GM18511 (cell line): Measurements from ENCODE around the gene LYZL2.
"Not testable (repeated sequence)": the region's sequence is repeated elsewhere in the genome, so short reads cannot be mapped to it uniquely, and the experiment has no call there.

Experiments
- ATAC-seq: cut with Tn5 transposase; IDR thresholded peaks from one replicate; pipeline ENCODE4 v1.9.1; 2021; ENCODE audit warnings: mild to moderate bottlenecking, moderate library complexity; ENCODE audit not compliant: unreplicated experiment

The LYZL2 gene

GRCh38 chr10:30639946-30640786 is 10.6 kb upstream of the LYZL2 start:
- no peak for ATAC-seq

- no peak for ATAC-seq
Measured at GRCh38 chr10:30637881-30638467, 8.4 kb upstream of the LYZL2 start.

GRCh38 chr10:30631188-30631587 is 1.6 kb upstream of the LYZL2 start:
- ATAC-seq, result no peak

- ATAC-seq, result no peak
Measured at GRCh38 chr10:30630571-30630970, 1.0 kb upstream of the LYZL2 start.

GRCh38 chr10:30628576-30628975 is 977 bp downstream of the LYZL2 start:
- not testable (repeated sequence) for ATAC-seq

GRCh38 chr10:30626837-30627236 is 2.7 kb downstream of the LYZL2 start:
- not testable (repeated sequence) for ATAC-seq

- ATAC-seq, result not testable (repeated sequence)
Measured at GRCh38 chr10:30626196-30626595, 3.4 kb downstream of the LYZL2 start.

- ATAC-seq, result no peak
Measured at GRCh38 chr10:30625080-30625479, 4.5 kb downstream of the LYZL2 start.

- ATAC-seq, result no peak
Measured at GRCh38 chr10:30619966-30620365, 9.6 kb downstream of the LYZL2 start.

- ATAC-seq, result no peak
Measured at GRCh38 chr10:30617070-30617469, 12.5 kb downstream of the LYZL2 start.

- not testable (repeated sequence) for ATAC-seq
Measured at GRCh38 chr10:30611041-30611440, 18.5 kb downstream of the LYZL2 start.

- ATAC-seq, result no peak
Measured at GRCh38 chr10:30607814-30608213, 21.7 kb downstream of the LYZL2 start.

GRCh38 chr10:30606313-30606712 is 23.2 kb downstream of the LYZL2 start:
- ATAC-seq, result no peak

- ATAC-seq, result not testable (repeated sequence)
Measured at GRCh38 chr10:30605341-30606121, 24.0 kb downstream of the LYZL2 start.

GRCh38 chr10:30603589-30603988 is 26.0 kb downstream of the LYZL2 start:
- no peak for ATAC-seq

GRCh38 chr10:30602747-30603146 is 26.8 kb downstream of the LYZL2 start:
- no peak for ATAC-seq

GRCh38 chr10:30600005-30600404 is 29.5 kb downstream of the LYZL2 start:
- no peak for ATAC-seq

- ATAC-seq, result no peak
Measured at GRCh38 chr10:30598105-30598776, 31.3 kb downstream of the LYZL2 start.

- ATAC-seq, result not testable (repeated sequence)
Measured at GRCh38 chr10:30597433-30597824, 32.1 kb downstream of the LYZL2 start.

GRCh38 chr10:30596493-30597432 is 32.8 kb downstream of the LYZL2 start:
- not testable (repeated sequence) for ATAC-seq
